ENCODE results near the gene FDXR.

Gene FDXR

DNA sequence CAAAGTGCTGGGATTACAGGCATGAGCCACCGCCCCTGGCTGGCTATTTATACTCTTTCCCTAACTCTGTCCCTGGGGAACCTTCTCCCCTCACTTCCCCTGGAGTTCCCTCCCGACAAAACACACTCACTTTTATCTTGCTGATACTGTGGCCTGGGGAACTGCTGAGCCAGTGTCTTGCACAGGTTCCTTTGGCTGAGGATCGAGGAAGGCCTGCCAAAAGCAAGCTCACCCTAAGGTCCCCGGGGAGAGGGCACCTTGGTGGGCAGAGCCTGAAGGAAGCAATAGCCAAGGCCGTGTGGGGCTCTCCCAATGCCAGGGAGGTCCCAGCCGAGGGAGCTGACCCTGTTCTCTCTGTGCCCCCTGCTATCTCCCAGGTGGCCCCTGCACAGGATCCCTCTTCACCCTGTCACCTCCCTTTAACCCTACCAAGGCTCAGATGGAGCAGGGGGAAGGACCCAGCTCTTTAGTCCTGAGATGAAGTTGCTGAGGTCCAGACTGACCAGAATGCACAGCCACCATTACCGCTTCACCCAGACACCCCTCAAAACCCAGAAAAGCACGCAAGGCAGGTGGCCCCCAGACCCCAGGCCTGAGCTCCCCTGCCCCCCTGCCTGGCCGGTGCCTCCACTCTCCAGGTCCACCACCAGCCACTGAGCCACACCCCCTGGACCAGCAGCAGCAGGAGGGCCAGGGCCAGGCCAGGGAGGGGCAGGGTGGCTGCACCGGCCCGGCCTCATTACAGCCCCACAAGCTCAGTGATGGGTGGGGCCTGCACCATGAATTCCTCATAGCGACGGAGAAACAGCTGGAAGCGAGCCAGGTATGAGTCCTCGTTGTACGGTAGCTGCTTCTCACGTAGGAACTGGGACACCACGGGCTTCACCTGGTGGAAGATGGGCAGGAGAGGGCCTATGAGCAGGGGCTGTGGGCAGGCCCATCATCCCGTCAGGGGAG lies 5.1 kb upstream of the FDXR start:
- Histone ChIP-seq H4K8ac (ENCODE audit: low read length) (no peak overlapping the region), H3K9ac (ENCODE audit: low read length) (no peak overlapping the region), H3K4ac (ENCODE audit: low read depth in 1 of 2, low read length in 2 of 2) (no peak overlapping the region), H2BK120ac (ENCODE audit: low read depth, low read length) (no peak overlapping the region), H3K4me1 (ENCODE audit: control insufficient read depth, insufficient read depth, low read depth, low read length) (no peaks in the 10 kb centered on the region), H3K79me1 (replicated peaks; ENCODE audit: low read length, poor library complexity, severe bottlenecking) (no peaks in the 10 kb centered on the region), H2BK5ac (ENCODE audit: low read depth, low read length, poor library complexity, severe bottlenecking) (no peak overlapping the region), H3K27me3 (ENCODE audit: control insufficient read depth in 1 of 2, insufficient read depth in 1 of 2, low read length in 2 of 2) (peaks cover 36 to 37% of the 10 kb centered on the region in 2 experiments), H3K18ac (ENCODE audit: low read depth in 1 of 2, low read length in 2 of 2) (no peak overlapping the region), H2AFZ (ENCODE audit: low read depth, low read length) (no peak overlapping the region), H3K9me3 (ENCODE audit: control insufficient read depth, low read length) (no peaks in the 10 kb centered on the region), H3K36me3 (ENCODE audit: control insufficient read depth in 1 of 2, insufficient read depth in 2 of 2, low read depth in 1 of 2, low read length in 2 of 2) (no peaks in the 10 kb centered on the region), H2BK15ac (ENCODE audit: low read depth, poor library complexity, severe bottlenecking) (no peak overlapping the region), H3K23ac (ENCODE audit: low read length in 2 of 2) (no peak overlapping the region), H3K27ac (ENCODE audit: low read length, poor library complexity, severe bottlenecking) (no peak overlapping the region), H3K14ac (ENCODE audit: low read length in 2 of 2) (no peak overlapping the region), H2AK5ac (ENCODE audit: low read length, severe bottlenecking) (no peak overlapping the region), H2BK12ac (ENCODE audit: low read length in 2 of 2) (no peak overlapping the region), H3K4me2 (ENCODE audit: low read length, poor library complexity, severe bottlenecking) (no peak overlapping the region), H4K91ac (ENCODE audit: low read length) (no peak overlapping the region), H3K4me3 (ENCODE audit: insufficient read depth in 1 of 2, low read depth in 1 of 2, low read length in 2 of 2) (no peak overlapping the region)
- WGBS: 75% methylated on average over 19 of the region's 19 CpGs
- no peak for DNase-seq

DNA sequence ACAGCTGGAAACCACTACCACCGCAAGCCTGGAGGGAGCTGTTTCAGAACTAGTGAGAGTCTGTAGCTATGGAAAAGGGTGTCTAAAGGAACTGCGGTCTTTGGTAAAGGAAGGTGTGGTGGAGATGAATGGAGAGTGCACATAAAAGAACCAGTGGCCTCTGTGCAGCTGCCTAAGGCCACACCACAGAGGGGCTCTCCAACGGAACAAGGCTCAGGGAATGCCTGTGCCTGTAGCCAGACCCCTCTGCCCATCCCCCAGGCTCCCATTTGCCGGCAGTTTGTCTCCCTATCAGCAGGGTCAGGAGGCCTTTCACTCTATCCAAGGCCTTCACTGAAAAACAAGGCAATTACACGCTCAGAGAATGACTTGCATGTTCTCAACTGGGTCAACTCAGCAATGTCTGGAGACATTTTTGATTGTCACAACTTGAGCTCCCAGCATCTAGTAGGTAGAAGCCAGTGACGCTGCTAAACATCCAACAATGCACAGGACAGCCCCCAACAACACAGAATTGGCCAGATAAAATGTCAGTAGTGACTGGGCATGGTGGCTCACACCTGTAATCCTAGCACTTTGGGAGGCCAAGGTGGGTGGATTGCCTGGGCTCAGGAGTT lies 3.3 kb upstream of the FDXR start:
- no peak overlapping the region for H3K23ac ChIP-seq (ENCODE audit: low read length in 2 of 2)
- DNase-seq: no peak
- peaks cover 15% of the 10 kb centered on the region for H3K79me1 ChIP-seq (replicated peaks; ENCODE audit: low read length, poor library complexity, severe bottlenecking)
- no peak overlapping the region for H3K4me3 ChIP-seq (ENCODE audit: insufficient read depth in 1 of 2, low read depth in 1 of 2, low read length in 2 of 2)
- H2BK12ac ChIP-seq (ENCODE audit: low read length in 2 of 2): no peak overlapping the region
- no peaks in the 10 kb centered on the region for H3K36me3 ChIP-seq (ENCODE audit: control insufficient read depth in 1 of 2, insufficient read depth in 2 of 2, low read depth in 1 of 2, low read length in 2 of 2)
- H3K18ac ChIP-seq (ENCODE audit: low read depth in 1 of 2, low read length in 2 of 2): no peak overlapping the region
- H2AFZ ChIP-seq (ENCODE audit: low read depth, low read length): no peak overlapping the region
- H2BK120ac ChIP-seq (ENCODE audit: low read depth, low read length): no peak overlapping the region
- H3K4me2 ChIP-seq (ENCODE audit: low read length, poor library complexity, severe bottlenecking): no peak overlapping the region
- H3K9me3 ChIP-seq (ENCODE audit: control insufficient read depth, low read length): no peaks in the 10 kb centered on the region
- H3K4me1 ChIP-seq (ENCODE audit: control insufficient read depth, insufficient read depth, low read depth, low read length): peaks cover 14% of the 10 kb centered on the region
- H3K9ac ChIP-seq (ENCODE audit: low read length): no peak overlapping the region
- 62% methylated on average over 6 of the region's 6 CpGs for WGBS
- no peak overlapping the region for H2BK5ac ChIP-seq (ENCODE audit: low read depth, low read length, poor library complexity, severe bottlenecking)
- H3K4ac ChIP-seq (ENCODE audit: low read depth in 1 of 2, low read length in 2 of 2): no peak overlapping the region
- H4K91ac ChIP-seq (ENCODE audit: low read length): no peak overlapping the region
- no peak overlapping the region for H4K8ac ChIP-seq (ENCODE audit: low read length)
- peaks cover 21 to 26% of the 10 kb centered on the region in 2 experiments for H3K27me3 ChIP-seq (ENCODE audit: control insufficient read depth in 1 of 2, insufficient read depth in 1 of 2, low read length in 2 of 2)
- no peak overlapping the region for H3K14ac ChIP-seq (ENCODE audit: low read length in 2 of 2)
- no peak overlapping the region for H2AK5ac ChIP-seq (ENCODE audit: low read length, severe bottlenecking)
- no peak overlapping the region for H2BK15ac ChIP-seq (ENCODE audit: low read depth, poor library complexity, severe bottlenecking)
- no peak overlapping the region for H3K27ac ChIP-seq (ENCODE audit: low read length, poor library complexity, severe bottlenecking)

DNA sequence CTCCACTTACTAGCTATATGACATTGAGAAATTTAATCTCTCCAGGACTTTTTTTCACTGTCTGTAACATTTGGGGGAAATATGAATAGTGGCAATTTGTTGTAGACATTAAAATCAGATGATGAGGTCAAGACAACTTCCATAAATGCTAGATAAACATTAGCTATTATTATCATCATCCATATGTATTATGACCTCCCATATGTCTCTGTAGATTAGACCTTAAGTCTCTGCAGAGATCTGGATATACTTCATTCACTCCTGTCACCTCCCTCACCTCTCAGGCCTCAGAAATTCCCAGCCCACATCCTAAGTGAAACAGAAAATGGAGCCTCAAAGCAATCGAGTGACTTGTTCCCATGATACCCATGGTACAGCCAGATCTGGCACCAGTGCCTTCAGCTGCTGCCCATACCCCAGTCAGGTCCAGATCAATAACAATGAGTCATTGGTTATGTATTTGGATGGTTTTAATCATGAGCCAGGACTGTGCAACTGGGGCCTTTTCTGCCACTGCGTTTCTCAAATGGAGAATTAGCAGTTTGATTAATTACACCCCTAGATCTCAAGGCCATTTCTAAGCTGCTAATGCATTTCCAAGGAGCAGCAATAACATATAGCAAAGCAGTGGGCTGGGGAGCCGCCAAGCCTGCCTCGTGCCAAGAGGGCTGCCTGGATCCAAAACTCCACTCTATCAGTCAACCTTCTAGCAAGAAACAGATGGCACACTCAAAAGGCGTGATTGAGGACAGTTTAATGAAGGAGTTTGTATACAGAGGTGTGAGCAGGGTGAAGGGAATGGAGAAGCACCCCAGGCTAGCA lies 2.6 kb upstream of the FDXR start:
- Histone ChIP-seq H3K23ac (ENCODE audit: low read length in 2 of 2) (no peak overlapping the region), H3K14ac (ENCODE audit: low read length in 2 of 2) (no peak overlapping the region), H3K4ac (ENCODE audit: low read depth in 1 of 2, low read length in 2 of 2) (no peak overlapping the region), H2BK5ac (ENCODE audit: low read depth, low read length, poor library complexity, severe bottlenecking) (no peak overlapping the region), H4K91ac (ENCODE audit: low read length) (no peak overlapping the region), H2BK12ac (ENCODE audit: low read length in 2 of 2) (no peak overlapping the region), H3K27me3 (ENCODE audit: control insufficient read depth in 1 of 2, insufficient read depth in 1 of 2, low read length in 2 of 2) (peaks cover 15 to 21% of the 10 kb centered on the region in 2 experiments), H3K4me2 (ENCODE audit: low read length, poor library complexity, severe bottlenecking) (no peak overlapping the region), H2BK120ac (ENCODE audit: low read depth, low read length) (no peak overlapping the region), H3K4me1 (ENCODE audit: control insufficient read depth, insufficient read depth, low read depth, low read length) (peaks cover 20% of the 10 kb centered on the region), H3K18ac (ENCODE audit: low read depth in 1 of 2, low read length in 2 of 2) (no peak overlapping the region), H3K9ac (ENCODE audit: low read length) (no peak overlapping the region), H3K27ac (ENCODE audit: low read length, poor library complexity, severe bottlenecking) (no peak overlapping the region), H2AFZ (ENCODE audit: low read depth, low read length) (no peak overlapping the region), H4K8ac (ENCODE audit: low read length) (no peak overlapping the region), H3K4me3 (ENCODE audit: insufficient read depth in 1 of 2, low read depth in 1 of 2, low read length in 2 of 2) (no peak overlapping the region), H2AK5ac (ENCODE audit: low read length, severe bottlenecking) (no peak overlapping the region), H2BK15ac (ENCODE audit: low read depth, poor library complexity, severe bottlenecking) (no peak overlapping the region), H3K9me3 (ENCODE audit: control insufficient read depth, low read length) (no peaks in the 10 kb centered on the region), H3K79me1 (replicated peaks; ENCODE audit: low read length, poor library complexity, severe bottlenecking) (peaks cover 17% of the 10 kb centered on the region), H3K36me3 (ENCODE audit: control insufficient read depth in 1 of 2, insufficient read depth in 2 of 2, low read depth in 1 of 2, low read length in 2 of 2) (no peaks in the 10 kb centered on the region)
- DNase-seq: no peak
- 82% methylated on average over 5 of the region's 5 CpGs for WGBS
